Fibroblast of skin of left biceps (primary cell): ENCODE data around the gene MROH2A.

ENCODE experiments used
- DNase-seq, 2 experiments: peaks; one replicate each; pipeline ENCODE4 v3.0.0-alpha.2; 2013; ENCODE audit warnings: low read depth in 2 of 2

MROH2A gene

DNA sequence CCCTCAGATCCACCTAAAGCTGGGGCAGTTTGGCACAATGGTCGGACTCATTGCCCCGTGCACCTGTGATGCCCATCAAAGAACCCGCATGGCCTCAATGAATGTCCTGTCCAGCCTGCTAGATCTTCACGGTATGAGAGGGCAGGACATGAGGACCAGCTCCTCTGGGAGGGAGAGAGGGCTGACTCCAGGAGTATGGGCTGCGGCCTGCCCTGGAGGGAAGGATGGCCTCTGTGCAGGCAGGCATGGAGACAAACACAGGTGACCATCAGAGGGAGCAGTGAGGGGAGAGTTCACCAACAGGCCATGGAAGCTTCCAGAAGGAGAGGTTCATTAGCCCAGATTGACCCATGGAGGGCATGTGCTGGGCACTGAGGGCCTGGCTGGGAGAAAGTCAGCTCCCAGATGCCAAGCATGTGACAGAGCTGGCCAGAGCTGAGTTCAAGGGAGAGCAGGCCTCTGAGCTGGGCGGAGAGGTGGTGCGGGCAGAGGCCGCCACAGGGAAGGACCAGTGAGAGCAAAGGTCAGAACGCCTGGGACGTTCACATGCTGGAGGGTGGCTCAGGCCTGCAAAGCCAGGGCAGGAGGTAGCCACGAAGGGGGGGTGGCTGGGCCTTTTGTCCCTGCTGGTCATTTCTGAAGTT lies 40.0 kb downstream of the MROH2A start:
- DNase-seq = no peak

DNA sequence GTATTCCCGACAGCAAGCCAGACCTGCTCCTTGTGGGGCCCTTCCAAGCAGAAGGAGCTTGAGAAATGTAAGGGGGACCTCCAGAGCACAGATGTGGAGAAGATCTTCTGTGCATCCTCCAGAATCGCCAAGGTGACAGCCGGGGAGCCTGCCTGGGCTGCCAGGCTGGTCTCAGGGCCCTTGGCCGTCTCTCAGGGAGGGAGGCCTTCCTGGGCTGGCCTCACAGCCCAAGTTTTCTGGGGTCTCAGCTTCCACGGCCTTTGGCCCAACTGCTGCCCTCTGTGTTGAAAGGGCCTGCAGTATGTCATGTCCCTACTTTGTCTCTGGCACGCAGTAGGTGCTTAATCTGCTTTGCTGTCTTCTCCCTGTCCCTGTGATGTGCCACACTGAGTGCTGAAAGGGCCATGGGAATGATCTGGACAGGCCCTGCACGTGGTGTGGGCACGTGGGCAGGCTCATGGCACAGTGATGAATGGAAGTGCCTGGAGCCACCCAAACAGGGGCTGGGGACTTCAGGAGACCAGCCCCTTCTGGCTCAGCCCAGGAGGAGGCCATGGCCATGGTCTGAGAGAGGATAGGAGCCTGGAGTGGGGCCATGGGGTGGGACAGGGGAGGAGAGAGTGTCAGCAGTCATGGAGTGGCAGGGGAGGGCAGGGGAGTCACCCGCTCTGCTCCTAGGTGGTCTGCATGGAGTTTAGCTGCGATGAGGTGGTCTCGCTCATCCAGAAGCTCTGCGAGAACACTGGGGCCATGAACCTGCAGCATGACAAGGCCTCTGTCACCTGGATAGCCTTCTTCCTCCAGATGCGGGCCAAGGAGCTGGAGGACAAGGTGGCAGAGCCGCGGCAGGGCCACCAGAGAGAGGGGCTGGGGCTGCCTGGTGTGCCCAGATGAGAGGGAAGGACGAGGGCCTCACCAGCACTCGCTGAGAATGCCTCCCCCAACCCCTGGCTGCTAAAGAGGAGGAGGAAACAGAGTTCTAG lies 40.8 kb downstream of the MROH2A start:
- no peak for DNase-seq

DNA sequence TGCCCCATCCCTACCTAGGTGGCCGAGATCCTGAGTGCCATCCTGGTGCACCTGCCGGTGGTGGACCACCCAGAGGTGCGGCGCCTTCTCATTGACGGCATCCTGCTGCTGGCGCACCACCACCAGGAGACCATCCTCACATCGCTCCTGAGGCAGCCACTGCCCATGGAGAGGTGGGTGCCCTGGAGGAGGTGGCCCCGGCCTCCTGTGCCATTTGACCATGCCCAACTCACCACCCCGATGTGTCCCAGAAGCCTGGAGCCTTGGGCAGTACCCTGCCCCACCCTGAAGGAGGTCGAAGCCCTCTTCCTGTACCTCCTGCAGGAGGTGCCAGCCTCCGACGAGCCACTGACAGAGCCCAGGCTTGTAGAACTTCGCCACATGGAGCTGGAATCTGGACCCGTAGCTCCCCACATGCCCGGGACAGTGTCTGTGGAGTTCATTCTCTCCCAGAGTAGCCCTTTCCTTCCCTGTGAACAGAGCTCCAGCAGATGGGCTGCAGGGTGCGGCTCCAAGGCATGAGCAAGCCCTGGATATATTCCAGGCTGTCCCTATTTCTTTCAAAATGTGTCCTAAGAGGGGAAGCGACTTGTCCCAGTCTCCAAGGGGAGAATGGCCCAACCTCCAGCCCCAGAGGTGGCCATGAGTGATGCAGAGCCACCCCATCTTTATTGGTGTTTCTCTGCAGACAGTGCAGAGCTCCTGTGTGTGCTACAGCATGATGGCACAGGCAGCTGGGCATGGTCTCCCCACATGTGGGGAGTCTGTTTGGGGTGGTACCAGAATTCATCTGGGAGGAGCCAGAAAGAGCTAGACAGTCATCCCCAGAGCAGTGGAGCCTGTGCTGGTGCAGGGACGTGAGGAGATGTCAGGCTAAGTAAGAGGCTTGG lies 42.0 kb downstream of the MROH2A start:
- no peak for DNase-seq

DNA sequence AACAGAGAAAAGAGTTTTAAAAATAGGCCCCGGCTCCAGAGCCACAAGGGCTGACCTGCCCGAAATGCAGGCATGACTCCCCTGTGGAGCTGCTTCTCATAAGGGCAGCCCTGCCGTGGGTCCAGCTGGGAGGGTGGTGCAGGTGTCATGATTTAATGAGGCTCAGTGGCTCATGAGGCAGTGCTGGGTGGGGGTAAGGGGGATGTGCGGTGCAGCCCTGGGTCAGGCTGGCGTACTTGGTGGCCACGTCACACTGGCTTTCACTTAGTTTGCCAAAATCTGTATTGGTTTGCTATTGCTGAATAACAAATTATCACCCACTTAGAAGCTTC lies 42.6 kb downstream of the MROH2A start:
- DNase-seq = no peak

DNA sequence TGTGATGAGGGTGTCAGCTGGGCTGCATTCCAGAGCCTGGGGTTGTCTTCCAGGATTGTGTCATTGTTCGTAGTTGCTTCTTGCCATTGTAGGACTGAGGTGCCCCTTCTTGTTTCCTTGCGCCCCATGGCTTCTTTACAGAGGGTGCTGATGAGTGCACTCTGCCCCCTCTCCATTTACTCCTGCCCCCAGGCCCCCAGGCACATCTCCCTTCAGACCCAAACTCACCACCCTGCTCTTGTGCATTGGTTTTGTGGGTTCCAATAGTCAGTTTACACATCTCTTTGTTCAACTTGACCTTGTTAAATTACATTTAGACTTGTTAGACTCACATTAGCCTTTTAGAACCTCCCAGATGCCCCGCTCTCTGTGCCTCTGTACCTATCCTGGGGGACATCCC lies 43.1 kb downstream of the MROH2A start:
- no peak for DNase-seq

DNA sequence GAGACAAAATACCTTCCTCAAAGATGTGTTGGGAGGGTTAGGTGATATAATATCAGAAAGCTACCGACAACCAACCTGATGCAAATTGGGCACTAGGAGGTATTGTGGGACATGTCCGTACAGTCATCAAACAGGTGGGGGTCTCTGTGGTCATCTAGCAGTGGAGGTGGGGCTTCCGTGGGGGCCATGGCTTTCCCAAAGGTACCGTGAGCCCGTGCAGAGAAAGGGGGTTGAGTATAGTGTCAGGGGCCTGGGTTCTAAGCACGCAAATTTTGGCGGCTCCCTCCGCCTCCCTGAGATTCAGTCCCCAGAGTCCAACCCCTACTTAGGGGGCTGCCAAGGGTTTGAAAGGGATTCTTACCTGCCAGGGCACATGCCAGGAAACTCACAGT lies 43.6 kb downstream of the MROH2A start:
- DNase-seq = no peak

DNA sequence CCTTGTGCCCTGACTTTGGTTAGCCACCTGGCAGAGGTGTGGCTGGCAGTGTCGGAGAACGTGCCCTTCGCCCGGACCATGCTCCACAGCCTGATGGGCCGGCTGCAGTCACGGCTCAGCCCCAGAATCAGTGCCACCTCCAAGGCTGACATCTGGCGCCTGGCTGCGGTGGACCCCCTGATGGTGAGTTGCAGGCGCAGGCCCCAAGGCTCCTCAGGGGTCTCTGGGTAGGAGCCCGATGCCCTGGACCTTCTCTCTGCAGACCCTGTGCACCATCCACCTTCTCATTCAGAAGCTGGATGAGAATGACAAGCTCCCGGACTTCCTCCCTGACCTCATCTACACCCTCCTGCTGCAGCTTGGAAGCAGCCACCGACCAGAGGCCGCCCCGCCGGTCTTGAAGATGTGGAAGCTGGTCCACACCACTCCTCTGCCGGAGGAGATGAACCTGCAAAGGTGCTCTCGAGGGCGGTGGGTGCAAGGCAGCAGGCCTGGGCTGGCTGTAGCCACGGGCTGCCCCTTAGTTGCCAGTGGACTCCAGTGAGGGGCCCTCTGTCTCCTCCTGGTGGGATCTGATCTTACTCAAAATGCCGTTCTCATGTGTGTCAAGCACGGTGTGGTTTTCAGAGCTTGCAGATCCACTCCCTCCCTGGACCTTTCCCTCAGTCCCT lies 44.1 kb downstream of the MROH2A start:
- DNase-seq = no peak

DNA sequence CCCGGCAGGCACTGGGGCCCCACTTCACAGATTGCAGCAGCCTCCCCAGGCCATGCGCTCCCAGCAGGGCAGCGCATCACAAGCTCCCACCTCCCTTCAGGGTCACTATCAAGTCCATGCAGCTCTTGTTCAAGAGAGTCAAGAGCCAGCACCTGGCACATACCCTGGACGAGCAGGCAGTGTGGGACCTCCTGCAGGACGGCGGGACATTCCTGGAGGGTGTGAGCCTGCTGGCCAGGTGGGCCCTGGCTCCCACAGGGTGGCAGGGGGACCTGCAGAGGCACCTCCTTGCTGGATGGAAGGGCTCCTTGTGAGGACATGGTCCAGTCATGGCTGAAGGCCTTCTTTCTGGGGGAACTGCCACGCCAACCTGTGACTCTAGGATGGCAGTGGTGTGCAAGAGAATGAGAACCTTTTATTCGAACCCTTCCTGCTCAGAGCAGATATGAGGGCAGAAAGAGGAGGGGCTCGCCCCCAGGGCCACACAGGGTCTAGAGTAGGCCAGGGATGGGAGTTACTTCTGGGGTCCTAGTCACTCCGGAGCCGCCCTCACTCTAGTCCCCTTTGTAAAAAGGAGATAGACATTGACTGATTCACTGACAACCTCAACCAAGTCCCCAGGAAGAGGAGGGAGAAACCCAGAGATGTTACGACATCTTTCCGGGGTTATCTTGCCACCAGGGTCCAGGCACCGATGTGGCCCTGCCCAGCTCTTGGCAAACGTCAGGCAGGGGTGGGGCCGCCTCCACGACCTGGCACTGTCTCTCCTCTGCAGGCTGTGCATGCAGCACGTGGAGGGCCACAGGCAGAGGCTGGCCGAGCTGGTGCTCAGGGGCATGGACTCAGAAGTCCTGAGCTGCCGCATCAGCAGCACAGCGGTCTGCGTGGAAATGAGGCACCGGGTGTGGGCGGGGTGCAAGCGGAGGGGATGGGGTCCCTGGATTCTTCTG lies 44.9 kb downstream of the MROH2A start:
- DNase-seq = no peak

DNA sequence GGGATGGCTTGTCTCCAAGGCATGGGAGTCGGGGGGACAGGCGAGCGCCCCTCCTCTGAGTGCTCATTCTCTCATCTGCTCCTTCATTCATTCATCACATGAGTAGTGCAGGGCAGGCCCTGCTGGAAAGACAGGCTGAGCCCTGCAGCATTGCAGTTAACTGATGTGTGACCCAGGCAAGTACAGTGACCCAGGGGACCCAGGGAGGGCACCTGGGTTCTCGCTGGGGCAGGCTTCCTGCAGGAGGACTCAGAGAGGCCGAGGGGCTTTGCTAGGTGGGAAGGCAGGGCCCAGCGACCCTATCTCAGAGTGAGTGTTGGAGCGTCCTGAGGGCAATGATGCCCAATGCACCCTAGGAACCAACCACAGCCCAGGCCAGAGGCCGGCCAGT lies 45.6 kb downstream of the MROH2A start:
- no peak for DNase-seq

DNA sequence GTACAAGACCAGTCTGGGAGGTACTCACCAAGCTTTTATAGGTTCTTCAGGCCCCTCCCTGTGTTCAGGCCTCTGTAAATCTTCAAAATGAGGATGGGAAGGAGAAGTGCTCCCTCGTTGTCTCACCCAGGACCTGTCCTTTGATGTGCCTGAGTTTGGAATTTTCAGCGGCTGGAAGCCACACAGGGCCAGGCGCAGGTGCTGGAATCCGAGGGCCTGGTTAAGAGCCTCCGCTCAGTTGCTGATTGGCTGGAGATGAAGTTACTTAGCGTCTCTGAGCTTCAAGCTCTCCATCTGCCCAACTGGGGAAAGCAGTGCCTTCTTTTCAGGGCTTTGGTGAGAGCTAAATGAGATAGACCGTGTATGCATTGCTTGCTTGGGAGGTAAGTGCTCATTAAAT lies 46.2 kb downstream of the MROH2A start:
- no peak for DNase-seq

DNA sequence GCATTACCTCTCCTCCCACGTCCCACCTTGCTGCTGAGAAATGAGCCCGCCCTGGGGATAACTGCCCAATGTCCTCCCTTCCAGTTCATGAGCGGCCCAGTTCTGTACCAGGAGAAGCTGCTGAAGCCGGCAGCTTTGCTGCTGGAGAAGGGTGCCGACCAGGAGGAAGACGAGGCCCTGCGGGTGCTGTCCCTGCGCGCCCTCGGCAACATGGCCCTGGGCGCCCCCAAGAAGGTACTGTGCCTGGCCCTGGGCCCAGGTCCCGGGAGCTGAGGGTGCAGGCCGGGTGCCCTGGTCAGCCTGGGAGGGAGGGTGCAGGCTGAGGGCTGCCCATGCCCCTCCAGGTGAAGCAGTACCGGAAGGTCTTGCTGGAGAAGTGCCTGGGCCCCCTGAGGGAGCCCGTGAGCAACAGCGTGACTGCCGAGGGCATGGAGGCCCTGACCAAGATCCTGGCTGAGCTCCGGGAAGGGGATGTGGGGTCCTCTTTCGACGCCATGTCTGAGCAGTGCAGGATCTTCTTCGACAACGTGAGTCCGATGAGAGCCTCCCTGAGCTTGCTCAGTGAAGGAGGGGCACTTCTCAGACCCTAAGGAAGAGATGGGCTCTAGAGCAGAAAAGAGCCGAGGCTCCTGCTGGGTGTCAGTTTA lies 50.5 kb downstream of the MROH2A start:
- DNase-seq = no peak

DNA sequence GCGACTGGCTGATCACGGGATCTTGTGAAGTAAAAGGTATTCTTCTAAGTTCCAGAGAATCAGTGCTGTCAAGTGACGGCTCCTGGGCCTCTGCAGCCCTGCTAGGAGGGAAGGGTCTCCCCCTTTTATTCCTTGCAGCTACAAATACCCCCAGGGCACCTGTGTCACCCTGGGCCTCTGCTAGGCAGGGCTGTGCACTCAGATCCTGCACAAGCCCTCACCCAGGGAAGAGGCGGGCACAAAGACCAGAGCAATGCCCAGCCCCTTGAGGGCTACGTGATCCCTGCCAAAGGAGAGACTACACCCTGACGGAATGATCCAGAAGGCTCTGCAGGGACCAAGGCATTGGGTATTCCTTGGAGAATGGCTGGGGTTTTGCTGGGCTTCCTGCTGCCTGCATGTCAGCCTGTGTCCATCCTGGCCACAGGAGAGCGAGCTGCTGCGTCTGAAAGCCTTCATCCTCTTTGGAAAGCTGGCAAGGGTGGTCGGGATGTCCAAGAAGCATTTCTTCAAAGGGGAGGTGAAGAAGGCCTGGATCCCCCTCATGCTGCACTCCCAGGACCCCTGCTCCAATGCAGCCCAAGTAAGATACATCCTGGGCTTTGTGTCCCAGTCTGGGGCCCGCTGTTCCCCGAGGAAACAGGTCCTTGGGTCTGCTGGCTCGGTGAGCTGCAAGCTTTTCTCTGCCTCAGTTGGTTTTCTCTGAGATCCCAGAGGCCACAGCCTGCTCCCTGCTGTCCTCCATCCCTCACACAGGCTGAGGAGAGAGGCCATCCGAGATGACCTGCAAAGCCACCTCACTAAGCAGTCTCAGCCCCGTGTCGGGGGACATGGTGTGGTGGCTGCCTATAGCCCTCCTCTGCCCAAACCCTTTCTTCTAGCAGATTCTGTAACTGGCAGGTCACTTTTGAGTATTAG lies 51.3 kb downstream of the MROH2A start:
- DNase-seq = no peak

DNA sequence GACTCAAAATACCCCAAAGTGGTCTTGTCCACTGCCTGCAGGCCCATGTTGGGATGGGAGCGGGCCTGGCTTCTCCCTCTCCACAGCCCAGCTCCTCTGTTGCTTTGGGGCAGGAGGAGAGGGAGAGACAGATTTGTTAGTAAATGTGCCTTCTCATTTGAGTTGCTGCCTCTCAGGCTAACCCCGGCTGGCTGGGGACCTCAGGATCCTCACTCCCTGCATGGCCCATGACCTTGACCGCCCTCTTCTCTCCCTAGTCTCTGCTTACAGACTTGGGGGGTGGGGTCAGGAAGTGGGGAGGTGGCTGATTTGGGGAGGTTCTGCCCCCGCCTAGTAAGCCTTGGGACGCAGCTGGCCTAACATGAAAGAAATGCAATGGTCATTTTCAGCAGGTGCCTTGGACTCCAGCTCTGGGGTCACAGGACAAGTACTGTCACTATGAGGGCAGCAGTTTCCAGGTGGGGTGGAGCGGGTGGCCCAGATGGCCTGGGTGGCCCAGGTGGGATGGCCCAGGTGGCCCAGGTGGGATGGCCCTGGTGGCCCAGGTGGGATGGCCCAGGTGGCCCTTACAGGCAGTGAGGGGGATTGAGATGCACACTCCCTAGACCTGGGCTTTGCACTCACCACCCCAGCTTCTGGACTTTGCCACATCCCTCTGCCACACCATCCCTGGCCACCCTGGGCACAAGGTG lies 52.1 kb downstream of the MROH2A start:
- DNase-seq = no peak

DNA sequence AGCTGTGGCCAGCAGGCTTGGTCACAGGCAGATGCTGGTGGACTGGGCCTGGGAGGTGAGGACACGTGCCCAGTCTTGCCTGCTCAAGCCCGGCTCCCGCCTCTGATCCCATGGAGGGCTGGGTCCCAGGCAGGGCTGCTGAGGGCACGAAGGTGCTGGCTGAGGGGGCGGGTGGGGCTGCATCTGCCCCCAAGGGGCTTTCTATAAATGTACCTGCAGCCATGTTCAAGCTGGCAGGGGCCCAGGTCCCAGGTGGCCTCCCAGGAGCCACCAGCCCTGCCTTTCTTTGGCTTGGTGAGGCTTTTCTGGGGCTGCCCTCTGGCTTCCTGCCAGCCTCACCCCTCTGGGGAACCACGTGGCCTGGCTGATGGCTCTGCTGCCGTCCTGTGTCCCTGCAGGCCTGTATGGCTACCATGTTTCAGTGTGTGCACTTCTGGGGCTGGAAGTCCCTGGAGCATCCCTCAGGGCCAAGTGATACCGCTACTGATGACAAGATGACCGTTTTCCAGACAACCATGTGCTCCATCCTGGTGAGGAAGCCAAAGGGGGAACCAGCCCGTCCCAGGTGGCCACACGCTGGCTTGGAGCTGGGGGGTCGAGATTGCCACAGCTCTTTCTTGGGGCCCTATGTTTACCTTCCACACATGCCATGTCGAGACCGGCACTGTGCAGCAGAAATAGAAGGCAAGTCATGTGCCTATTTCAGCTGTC lies 53.0 kb downstream of the MROH2A start:
- DNase-seq = no peak

DNA sequence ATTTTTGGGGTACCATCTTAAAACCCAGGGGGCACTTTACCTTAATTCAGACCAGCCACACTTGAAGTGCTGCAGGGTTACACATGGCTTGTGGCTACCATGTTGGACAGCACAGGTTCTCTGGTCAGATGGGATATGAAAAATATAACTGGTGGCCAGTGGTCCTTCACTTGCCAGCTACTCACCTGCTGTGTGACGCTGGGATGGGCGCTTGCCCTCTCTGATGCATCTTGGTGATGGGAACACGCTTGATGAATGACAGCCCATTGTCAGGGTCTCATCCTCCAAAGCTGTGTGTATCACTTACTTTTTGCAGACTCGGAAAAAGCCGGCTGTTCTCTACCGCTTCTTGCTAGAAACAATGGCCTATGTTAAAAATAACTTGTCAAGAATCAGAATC lies 53.7 kb downstream of the MROH2A start:
- no peak for DNase-seq

DNA sequence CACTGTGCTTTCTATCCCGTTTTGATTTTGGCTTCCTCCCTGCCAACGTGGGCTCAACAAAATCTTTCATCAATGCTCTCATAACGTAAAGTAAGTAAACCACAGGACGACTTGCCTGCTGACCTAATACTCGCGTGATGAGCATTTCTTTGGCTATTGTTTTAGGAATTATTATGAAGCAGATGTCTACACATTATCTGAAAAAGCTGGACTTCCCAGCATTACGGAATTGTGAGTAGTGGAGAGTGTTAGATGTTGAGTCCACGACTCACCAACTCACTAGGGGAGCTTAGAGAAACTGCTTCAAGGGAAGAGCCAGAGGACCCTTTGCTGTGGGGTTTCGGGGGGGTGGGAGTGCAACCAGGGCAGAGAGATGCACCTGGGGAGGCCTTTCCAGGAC lies 54.3 kb downstream of the MROH2A start:
- DNase-seq = peak; percentile 10 to 14

DNA sequence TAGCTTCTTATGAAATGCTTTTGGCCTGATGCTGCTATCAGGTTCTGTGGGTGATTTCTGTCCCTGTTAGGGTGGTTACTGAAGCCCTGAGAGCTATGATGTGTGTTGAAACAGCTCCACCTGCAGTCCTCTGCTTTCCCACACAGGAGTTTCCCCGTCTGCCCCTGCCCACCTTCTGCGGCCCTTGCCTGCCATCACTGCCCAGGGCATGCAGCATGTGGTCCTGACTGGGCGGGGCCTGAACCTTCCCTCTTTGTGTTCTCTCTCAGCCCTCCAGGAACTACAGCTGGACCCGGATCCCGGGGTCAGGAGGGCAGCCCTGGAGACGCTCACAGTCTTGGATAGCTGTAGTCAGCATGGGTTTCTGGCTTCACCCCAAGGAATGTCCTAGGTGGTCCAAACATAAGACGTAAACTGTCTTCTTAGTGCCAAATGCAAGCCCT lies 54.8 kb downstream of the MROH2A start:
- DNase-seq = no peak

DNA sequence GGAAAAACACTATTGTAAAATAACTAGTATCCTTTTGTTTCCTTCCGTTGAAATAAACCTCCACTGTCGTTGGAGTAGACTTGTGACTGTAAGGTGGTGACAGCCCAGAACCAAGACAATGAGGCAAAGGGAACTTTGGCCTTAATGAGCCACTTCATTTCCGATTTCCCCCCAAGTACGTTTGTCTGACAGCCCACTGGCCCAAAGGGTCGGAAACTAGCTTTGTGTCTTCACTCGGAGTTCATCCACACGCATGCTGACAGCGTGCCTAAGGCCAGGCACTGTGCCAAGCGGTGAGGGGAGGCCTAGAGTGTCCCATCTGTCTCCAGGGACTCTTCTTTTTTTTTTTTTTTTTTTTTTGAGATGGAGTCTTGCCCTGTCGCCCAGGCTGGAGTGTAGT lies 55.2 kb downstream of the MROH2A start:
- no peak for DNase-seq
